ENCODE measurements around the gene ARID3B. TPM values are rescaled to one million over a fixed set of nuclear protein-coding genes. Genes with fewer than 3 reads are reported as not detected.
A peak's percentile ranks its signal among the peaks of the same experiment; 100 is the strongest.

Gene ARID3B
- total RNA-seq, 3 donors from 2014 or later, result 5.2 to 6.0 (median 5.9) TPM

GRCh38 chr15:74614744-74615507 is 73.9 kb downstream of the ARID3B start:
- intact Hi-C loops (cut with DNase I; ENCODE audit: low total_unique reads), result loop anchor here (10.0 kb wide), 1 partner anchor 70 kb away; the partner anchor contains the start of gene ARID3B
- TF ChIP-seq POLR2AphosphoS5 (IDR thresholded peaks at IDR 0.05) (peak in 2 of 3 donors; percentile 34 to 56), CTCF (IDR thresholded peaks at IDR 0.05) (no peak), POLR2A (IDR thresholded peaks at IDR 0.05) (no peak)
- H3K36me3 ChIP-seq, result no peaks in the 10 kb centered on the region
- peak overlapping the region; percentile 99 for H3K27ac ChIP-seq
- H3K27me3 ChIP-seq, result no peaks in the 10 kb centered on the region
- H3K4me1 ChIP-seq, result peaks cover 0 to 25% of the 10 kb centered on the region in 2 donors
- no peaks in the 10 kb centered on the region for H3K9me3 ChIP-seq
- DNase-seq (ENCODE audit: low spot score in 2 of 2), result peak; percentile 77 to 80
- H3K4me3 ChIP-seq, result peak overlapping the region; percentile 90 to 99 (median 98)

GRCh38 chr15:74615508-74616365 is 74.7 kb downstream of the ARID3B start, which contains the start of gene CLK3:
CLK3 (plus strand) TSS chr15:74615836; CDS start chr15:74619197, 3,361 bp downstream.
- intact Hi-C loops (cut with DNase I; ENCODE audit: low total_unique reads), result loop anchor here (10.0 kb wide), 1 partner anchor 71 kb away; the partner anchor contains the start of gene ARID3B
- Histone ChIP-seq H3K4me1 (peaks cover 0 to 29% of the 10 kb centered on the region in 2 donors), H3K27me3 (no peaks in the 10 kb centered on the region), H3K27ac (peak within 1 kb of the TSS; percentile 99), H3K4me3 (peak within 1 kb of the TSS; percentile 90 to 99 (median 98)), H3K9me3 (no peaks in the 10 kb centered on the region), H3K36me3 (no peaks in the 10 kb centered on the region)
- TF ChIP-seq POLR2A (IDR thresholded peaks at IDR 0.05) (peak; percentile 65), CTCF (IDR thresholded peaks at IDR 0.05) (no peak), POLR2AphosphoS5 (IDR thresholded peaks at IDR 0.05) (peak; percentile 59 to 94 (median 83))
- DNase-seq (ENCODE audit: low spot score in 2 of 2), result peak; percentile 93 to 95

- intact Hi-C loops (cut with DNase I; ENCODE audit: low total_unique reads), result loop anchor here (10.0 kb wide), 1 partner anchor 72 kb away; the partner anchor contains the start of gene ARID3B
- TF ChIP-seq POLR2A (IDR thresholded peaks at IDR 0.05) (no peak), CTCF (IDR thresholded peaks at IDR 0.05) (no peak), POLR2AphosphoS5 (IDR thresholded peaks at IDR 0.05) (no peak)
- Histone ChIP-seq H3K4me1 (peaks cover 0 to 31% of the 10 kb centered on the region in 2 donors), H3K9me3 (no peaks in the 10 kb centered on the region), H3K27me3 (no peaks in the 10 kb centered on the region), H3K36me3 (no peaks in the 10 kb centered on the region), H3K4me3 (peak overlapping the region; percentile 90 to 99 (median 98)), H3K27ac (peak overlapping the region; percentile 99)
- DNase-seq (ENCODE audit: low spot score in 2 of 2), result peak; percentile 70 to 71
Observed at GRCh38 chr15:74616366-74616939, 75.4 kb downstream of the ARID3B start.

GRCh38 chr15:74616996-74617395 is 76.0 kb downstream of the ARID3B start:
- intact Hi-C loops (cut with DNase I; ENCODE audit: low total_unique reads), result loop anchor here (10.0 kb wide), 1 partner anchor 72 kb away; the partner anchor contains the start of gene ARID3B
- peaks cover 2% of the 10 kb centered on the region for H3K36me3 ChIP-seq
- no peaks in the 10 kb centered on the region for H3K9me3 ChIP-seq
- DNase-seq (ENCODE audit: low spot score in 2 of 2), result no peak
- H3K4me1 ChIP-seq, result peaks cover 0 to 31% of the 10 kb centered on the region in 2 donors
- no peaks in the 10 kb centered on the region for H3K27me3 ChIP-seq
- peak overlapping the region; percentile 99 for H3K27ac ChIP-seq
- H3K4me3 ChIP-seq, result peak overlapping the region; percentile 90 to 99 (median 98)
- no peak for TF ChIP-seq CTCF (IDR thresholded peaks at IDR 0.05)
- no peak for TF ChIP-seq POLR2AphosphoS5 (IDR thresholded peaks at IDR 0.05)
- TF ChIP-seq POLR2A (IDR thresholded peaks at IDR 0.05), result no peak

All from breast epithelium (tissue), 4 donors.